Kasumi-1 (cell line): ENCODE measurements around the gene PRM3.

ENCODE experiments used
- DNase-seq, 2 experiments: peaks; one replicate each; lab custom pipeline; 2025; lab: John Stamatoyannopoulos, UW

Gene PRM3, protein sequence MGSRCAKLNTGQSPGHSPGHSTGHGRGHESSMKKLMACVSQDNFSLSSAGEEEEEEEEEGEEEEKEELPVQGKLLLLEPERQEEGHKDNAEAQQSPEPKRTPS

DNA sequence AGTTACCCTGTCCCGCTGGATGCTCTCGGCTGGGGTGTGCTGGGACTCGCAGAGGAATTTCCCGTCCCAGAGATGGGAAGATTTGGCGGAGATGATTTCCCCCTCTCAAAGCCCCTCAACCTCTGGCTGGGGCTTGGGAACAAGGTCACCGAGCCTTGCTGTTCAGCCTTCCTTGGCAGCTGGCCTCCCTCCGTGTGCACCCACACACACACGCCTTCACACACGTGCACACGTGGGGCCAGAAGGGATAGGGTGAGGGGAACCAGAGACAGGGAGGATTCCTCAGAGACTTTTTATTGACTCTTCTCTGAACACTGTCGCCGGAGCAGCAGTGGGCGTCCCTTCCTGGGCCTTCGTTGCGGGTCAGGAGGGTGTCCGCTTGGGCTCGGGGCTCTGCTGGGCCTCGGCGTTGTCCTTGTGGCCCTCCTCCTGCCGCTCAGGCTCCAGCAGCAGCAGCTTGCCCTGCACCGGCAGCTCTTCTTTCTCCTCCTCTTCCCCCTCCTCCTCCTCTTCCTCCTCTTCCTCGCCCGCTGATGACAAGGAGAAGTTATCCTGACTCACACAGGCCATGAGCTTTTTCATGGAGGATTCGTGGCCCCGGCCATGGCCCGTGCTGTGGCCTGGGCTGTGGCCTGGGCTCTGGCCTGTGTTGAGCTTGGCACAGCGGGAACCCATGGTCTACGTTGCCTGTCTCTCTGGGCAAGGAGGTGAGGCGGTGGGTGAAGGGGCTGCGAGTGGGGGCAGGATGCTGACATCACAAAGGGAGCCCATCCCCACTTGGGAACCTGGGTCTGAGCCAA, at the start of gene PRM3:
Gene PRM3, minus strand, starts transcription at position 709 of the 800 bp plus-strand sequence. Its CDS starts 34 bp downstream, at position 675.
- no peak for DNase-seq

DNA sequence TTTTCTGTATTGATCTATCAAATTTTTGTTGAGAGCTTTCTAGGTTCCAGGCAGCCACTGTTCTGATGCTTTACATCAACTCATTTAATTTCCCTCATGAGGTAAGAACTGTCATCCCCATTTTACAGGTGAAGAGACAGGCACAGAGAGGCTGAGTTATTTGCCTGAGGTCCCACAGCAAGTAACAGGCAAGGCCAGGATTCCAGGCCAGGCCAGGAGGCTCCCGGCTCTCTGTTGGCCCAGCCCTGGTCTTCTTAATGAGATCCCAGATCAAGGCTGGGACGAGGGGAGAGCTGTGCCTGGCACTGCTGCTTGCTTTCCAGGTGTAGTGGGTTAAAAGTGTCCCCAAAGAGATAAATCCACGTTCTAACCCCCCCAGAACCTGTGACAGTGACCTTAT, 49.4 kb upstream of the PRM3 start:
- DNase-seq, result no peak

DNA sequence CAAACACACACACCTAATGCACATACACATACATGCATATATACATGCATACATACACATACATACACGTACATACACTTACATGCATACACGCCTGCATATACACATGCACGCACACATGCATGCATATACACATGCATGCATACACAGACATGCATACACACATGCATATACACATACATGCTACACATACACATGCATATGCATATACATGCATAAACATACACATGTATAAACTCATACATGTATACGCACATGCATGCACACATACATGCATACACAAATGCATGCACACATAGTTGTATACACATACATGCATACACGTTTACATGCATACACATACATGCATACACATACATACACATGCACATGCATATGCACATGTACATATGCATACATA, 48.2 kb upstream of the PRM3 start:
- no peak for DNase-seq

DNA sequence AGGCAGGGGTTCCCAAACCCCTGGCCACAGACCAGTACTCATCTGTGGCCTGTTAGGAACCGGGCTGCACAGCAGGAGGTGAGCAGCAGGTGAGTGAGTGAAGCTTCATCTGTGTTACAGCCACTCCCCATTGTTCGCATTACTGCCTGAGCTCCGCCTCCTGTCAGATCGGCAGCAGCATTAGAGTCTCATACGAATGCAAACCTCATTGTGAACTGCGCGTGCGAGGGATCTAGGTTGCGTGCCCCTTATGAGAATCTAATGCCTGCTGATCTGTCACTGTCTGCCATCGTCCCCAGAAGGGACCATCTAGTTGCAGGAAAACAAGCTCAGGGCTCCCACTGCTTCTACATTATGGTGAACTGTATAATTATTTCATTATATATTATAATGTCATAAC, 46.7 kb upstream of the PRM3 start:
- DNase-seq, result no peak

DNA sequence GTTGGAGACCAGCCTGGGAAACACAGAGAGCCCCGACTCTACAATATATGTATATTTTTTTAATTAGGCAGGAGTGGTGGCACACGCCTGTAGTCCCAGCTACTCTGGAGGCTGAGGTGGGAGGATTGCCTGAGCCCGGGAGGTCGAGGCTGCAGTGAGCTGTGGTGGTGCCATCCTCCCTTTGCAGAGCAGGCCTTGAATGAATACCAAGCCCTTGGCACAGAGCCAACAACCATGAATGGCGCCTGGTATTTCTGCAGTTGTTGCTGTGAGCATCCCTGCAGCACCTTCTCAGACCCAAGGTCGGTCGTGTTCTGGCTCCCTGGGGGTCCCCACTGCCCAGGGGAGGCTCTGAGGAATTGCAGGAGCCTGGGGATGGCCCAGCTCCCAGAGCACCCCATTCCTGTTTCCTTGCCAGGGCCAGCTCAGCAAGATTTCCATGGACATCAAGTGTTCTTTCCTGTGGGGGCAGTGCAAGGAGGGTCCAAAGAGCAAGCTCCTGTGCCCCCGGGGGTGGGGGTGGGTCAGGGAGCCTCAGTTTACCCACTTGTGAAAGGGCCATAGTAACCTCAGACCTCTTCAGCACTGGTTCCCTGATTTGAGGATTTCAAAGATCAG, 46.2 kb upstream of the PRM3 start:
- no peak for DNase-seq

DNA sequence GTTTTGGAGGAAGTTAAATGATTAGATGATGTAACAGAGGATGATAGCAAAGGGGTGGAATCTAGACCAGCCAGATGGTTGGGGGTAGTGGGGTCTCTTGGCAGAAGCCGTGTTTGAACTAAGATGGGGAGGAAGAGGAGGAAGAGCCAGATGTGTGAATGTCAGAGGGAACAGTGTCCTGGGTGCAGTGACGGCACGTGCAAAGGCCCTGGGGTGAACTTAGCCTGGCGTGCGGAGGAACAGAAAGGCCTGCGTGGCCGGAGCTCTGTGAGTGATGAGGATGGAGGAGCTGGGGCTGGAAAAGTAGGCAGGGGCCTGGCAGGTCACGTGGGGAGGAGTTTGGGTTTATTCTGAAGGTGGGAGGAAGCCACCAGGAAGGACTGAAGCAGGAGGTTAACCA, 45.4 kb upstream of the PRM3 start:
- no peak for DNase-seq

DNA sequence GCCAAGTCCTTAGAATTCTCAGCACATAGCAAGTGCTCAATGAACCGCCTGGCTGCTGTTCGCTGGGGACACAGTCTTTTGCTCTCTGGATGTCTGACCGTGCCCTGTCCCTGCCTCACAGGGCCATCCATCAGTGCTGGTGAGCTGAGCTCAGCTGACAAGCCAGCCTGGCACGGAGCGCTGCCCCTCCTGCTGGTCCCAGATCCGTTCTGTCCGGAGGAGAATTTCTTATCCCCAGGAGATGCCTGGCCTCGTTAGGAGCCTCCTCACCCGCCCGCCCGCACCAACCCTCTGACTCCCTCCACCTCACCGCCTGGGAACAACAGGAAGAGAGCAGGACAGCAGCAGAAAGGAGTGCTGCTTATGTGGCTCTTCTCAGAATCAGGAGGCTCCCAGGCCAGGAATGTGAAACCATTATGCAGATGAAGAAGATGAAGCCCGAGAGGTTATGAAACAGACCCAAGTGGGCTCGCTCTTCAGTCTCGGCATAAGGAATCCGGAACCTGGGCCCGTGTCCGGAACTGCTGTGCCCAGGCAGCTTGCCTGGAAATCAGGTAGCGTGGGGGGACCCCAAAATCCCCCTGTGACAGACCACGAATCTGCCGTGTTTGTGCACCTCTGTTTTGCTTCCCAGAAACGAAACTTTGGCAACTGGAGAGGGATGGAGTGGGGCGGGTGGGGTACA, 43.0 kb upstream of the PRM3 start:
- DNase-seq, result no peak

DNA sequence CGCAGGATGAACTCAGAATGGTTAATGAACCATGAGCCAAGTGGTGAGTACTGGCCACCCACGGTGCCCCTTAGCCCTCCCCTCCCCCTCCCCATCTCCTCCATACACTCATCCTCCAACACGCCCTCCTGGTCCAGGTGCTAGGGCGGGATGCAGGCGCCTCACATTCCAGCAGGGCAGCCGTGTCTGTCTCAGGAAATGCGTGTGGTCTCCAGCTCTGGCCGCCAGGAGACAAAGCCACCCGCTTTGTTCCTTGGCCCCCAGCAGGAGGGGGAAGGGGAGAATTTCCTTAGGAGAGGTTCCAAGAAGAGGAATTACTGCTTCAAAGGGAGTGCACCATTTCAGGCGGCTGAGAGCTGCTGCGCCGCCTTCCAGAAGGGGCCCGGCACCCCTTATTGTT, 42.1 kb upstream of the PRM3 start:
- no peak for DNase-seq

DNA sequence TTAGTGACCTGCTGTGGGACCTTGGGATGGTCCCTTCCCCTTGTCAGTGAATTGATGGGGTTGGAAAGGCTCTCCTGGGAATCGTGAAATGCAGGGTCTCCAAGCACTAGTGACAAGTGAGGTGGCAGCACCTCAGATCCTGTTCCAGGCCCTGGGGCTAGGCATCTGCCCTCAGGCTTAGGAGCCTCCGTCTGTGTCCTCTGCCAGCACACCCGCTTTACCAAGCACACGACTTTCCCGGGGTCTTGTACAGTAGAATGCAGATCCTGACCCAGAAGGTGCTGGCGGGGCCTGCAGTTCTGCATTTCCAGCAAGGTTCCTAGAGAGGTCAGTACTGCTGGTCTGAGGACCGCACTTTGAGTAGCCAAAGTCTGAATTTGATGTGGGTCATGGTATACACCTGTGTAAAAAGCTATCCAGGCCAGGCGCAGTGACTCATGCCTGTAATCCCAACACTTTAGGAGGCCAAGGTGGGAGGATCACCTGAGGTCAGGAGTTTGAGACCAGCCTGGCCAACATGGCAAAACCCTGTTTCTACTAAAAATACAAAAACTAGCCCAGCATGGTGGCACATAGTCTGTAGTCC, 41.0 kb upstream of the PRM3 start:
- DNase-seq, result no peak

DNA sequence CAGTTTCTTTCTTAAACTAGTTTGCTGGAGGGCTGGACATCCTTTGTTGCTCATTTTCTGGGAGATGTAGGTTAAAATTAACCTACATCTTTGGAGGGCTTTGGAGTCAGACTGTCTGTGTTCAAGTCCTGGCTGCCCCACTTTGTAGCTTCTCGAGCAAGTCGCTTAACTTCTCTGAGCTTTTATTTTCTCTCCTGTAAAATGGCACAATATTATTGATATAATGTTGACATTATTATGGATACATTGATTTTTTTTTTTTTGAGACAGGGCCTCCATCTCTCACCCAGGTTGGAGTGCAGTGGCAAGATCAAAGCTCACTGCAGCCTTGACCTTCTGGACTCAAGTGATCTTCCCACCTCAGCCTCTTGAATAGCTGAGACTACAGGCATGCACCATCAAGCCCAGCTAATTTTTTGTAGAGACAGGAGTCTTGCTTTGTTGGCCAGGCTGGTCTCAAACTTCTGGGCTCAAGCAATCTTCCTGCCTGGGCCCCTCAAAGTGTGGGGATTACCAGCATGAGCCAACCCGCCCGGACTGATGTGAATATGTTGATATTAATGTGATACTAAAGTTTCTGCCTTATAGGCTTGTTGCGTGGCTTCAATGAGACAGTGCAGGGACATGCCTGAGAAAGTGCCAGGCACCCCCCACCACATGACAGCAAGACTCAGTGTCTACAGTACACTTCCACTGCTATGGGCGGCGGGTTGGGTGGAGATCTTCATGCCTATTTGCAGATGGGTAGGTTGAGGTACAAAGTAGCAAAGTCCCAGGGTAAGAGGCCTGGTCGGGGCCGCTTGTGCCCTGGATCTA, 40.3 kb upstream of the PRM3 start:
- DNase-seq, result no peak

DNA sequence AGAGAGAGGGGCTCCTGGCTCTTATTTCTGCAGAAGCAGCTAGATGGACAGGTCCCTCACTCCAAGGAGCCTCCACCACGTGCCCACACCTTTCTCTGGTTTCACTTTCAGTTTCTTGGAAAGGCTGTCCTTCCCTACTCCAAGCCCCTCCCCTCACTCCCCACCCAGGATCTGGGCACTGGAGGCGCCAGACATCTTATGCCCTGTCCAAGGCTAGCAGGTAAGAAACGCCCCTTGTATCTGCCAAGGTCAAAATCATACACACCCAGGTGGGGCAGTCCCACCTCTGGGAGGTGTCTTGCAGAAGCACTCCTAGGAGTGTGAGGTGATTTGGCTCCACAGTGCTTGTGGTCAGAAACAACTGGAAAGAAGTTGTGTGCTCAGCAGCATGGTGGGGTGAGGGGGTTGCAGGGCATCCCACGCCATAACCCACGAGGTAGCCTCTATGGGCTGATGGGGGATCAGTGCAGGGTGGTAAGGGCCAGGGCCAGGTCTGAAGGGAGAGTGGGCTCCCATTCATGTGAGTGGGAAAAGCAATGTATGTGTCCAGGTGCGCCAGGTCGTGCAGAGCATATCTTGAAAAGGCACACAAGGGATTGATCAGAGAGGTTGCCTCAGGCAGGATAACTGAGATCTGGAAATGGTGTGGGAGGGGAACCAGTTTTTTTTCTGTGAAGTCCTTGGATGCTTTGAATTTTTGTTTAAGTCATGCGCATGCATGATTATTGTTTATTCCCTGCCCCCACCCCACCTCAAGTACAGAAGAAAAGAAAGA, 39.5 kb upstream of the PRM3 start:
- DNase-seq, result no peak

DNA sequence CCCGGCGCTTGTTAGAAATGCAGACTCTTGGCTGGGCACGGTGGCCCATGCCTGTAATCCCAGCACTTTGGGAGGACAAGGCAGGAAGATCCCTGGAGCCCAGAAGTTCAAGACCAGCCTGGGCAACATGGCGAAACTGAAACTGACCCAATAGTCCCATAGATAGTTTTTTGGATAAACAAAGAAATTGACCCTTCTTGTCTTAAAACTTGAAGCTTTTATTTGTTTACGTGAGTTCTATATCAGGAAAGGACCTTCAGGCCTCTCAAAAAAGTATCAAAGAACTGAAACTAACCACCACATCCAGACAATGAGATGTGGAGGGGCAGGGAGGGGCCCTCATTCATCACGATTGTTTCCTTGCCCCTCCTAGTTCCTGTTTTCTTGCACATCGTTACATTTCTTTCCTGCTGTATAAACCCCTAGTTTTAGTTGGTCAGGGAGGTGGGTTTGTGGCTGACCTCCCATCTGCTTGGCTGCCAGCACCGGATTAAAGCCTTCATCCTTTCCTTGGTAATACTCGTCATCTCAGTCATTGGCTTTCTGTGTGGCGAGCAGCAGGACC, 37.6 kb upstream of the PRM3 start:
- DNase-seq, result no peak

DNA sequence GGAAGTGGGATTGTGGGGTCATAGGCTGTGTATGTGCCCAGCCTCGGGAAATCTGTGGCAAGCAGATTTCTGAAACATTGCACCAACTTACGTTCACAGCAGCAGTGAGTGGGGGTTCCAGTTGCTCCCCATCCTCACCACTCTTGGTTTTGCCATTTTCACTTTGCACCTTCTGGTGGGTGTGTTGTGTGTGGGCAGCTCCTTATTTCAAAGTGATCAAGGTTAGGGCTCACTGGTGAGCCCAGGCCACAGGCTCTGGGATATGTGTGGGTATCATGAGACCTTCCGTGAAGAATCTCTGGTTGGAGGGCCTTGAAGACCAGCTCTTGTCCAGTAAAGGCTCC, 37.2 kb upstream of the PRM3 start:
- no peak for DNase-seq

DNA sequence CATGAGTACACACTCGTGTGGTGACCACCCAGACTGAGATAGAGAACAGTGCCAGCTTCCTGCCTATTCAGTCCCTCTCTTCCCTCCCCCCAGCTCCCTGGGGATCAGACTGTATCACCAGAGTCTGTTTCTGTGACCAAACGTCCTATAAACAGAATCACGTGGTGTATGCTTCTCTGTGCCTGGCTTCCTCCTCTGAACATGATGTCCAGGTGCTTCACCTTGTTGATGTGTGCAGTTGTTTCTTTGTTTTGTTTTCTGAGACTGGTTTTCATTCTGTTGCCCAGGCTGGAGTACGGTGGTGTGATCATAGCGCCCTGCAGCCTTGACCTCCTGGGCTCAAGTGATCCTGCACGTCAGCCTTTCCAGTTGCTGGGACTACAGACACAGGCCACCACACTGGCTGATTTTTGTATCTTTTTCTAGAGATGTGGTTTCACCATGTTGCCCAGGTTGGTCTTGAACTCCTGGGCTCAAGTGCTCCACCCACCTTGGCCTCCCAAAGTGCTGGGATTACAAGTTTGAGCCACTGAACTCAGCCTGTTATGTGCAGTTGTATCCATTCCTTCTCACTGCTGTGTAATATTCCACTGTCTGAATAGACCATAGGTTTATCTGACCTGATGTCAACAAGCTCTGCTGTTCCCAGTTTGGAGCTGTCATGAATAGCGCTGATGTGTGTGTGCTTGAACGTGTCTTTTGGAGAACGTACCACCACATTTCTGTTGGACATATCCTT, 36.6 kb upstream of the PRM3 start:
- no peak for DNase-seq

DNA sequence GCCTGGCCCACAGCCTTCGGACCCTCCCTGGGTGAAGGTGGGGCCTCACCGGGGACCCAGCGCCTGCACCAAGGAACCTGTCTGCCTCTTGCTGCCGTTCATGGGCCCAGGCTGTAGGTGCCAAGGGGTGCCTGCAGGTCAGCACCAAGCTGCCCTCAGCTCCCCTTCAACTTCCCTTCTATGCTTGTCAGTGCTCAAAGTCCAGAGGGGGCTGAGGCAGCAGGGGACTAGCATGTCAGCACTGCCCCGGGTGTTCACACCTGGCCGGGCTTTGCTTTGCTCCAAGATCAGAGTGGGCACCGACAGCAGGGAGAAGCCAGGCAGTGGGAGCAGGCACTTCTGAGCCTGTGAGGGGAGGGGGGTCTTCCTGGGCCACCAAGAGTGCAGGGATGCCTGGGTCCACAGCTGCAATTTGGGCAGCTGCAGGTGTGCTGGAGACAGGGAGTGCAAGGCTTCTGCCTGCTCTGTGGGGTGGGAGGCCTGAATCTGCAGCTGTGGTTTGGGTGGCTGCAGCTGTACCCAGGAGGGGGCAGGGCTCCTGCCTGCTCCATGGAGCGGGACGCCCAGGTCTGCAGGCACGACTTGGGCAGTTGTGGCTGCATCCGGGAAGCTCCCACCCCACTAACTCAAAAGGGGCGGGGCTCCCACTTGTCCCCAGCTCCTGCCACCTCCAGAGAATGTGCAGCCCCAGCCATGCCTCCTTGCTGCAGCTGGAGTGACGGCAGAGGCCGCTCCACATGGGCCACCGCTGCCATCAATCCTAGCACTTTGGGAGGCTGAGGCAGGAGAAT, 35.3 kb upstream of the PRM3 start:
- DNase-seq, result no peak

DNA sequence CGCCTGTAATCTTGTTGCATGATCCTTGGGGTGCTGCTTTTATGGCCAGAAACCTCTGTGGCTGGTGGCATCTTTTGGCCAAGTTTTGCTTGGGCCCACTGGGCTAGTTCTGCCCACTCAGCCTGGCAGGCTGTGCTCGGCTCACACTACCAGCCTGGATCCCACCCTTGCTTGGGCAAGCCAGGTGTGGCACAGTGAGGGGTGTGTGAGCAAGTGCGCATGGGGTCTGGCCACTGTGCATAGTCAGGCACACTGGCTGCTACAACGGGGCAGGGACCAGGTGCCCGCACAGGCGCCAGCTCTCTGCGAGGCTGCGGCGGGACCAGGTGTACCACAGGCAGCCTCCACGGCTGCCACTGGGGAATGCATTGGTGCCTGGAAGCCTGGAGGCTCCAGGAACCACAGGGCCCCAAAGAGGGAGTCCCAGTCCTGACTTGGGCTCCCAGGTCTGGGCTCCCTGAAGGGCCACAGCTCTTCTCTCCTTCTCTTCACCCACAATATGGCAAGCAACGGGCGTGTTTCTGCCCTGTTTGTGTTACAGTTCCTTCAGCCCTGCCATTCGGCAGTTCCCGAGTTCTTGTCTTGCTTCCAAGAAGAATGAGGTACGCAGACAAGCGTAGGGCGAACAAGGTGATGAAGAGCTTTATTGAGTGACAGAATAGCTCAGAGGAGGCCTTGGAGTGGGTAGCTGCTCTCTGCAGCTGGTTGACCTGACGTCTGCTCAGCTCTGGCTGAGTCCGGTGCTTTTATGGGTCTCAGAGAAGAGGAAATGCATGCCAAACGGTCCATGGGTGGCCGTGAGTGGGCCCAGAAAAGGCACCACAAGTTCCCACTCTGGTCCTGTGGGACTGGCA, 34.4 kb upstream of the PRM3 start:
- DNase-seq, result no peak

DNA sequence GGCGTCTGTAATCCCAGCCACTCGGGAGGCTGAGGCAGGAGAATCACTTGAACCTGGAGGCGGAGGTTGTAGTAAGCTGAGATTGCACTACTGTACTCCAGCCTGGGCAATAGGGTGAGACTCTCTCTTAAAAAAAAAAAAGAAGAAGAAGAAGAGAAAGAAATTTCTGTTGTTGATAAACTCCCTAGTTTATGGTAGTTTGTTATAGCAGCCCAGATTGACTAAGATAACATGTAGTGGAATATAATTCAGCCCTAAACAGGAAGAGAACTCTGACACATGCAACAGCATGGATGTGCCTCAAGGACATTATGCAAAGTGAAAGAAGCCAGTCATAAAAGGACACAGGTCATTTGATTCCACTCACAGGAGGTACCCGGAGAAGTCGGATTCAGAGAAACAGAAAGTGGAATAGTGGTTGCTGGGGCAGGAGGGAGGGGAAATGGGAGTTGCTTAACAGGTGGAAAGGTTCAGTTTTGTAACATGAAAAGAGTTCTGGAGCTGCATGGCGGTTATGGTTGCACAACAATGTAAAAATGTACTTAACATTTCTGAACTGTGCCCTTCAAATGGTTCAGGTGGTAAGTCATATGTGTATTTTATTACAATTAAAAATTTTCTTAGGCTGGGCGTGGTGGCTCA, 33.7 kb upstream of the PRM3 start:
- no peak for DNase-seq

DNA sequence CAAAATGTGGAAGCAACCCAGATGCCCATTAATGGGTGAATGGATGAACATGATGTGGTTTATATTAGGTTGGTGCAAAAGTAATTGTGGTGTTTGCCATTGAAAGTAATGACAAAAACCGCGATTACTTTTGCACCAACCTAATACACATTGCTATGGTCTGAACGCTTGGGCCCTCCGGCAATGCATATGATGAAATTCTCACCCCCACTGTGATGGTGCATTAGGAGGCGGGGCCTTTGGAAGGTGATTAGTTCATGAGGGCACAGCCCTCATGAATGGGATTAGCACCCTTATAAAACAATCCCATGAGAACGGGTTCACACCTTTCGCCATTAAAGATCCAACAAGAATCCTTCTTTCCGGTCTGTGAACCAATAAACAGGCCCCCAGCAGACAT, 33.0 kb upstream of the PRM3 start:
- no peak for DNase-seq
